Measurements from ENCODE around the gene SMARCE1.

The SMARCE1 gene

GRCh38 chr17:40647624-40648383 is at the start of gene SMARCE1:
Gene SMARCE1, minus strand, starts transcription at chr17:40647818. Its CDS starts 2,016 bp downstream, at chr17:40645802.
- TF ChIP-seq GATA1 (IDR thresholded peaks at IDR 0.05; ENCODE audit: low read depth, low read length) (no peak), POLR2A (IDR thresholded peaks at IDR 0.05; ENCODE audit: low read length) (peak; percentile 65)
- peak; percentile 90 to 94 for DNase-seq

- DNase-seq, result no peak
- TF ChIP-seq GATA1 (IDR thresholded peaks at IDR 0.05; ENCODE audit: low read depth, low read length) (no peak), POLR2A (IDR thresholded peaks at IDR 0.05; ENCODE audit: low read length) (no peak)
These were observed 49.7 kb upstream of the SMARCE1 start for GRCh38 chr17:40697297-40697696.

GRCh38 chr17:40696651-40697072 is 49.0 kb upstream of the SMARCE1 start:
- TF ChIP-seq POLR2A (IDR thresholded peaks at IDR 0.05; ENCODE audit: low read length) (no peak), GATA1 (IDR thresholded peaks at IDR 0.05; ENCODE audit: low read depth, low read length) (no peak)
- DNase-seq, result no peak

GRCh38 chr17:40695874-40696472 is 48.4 kb upstream of the SMARCE1 start:
- TF ChIP-seq GATA1 (IDR thresholded peaks at IDR 0.05; ENCODE audit: low read depth, low read length), result no peak
- TF ChIP-seq POLR2A (IDR thresholded peaks at IDR 0.05; ENCODE audit: low read length), result no peak
- no peak for DNase-seq

- TF ChIP-seq GATA1 (IDR thresholded peaks at IDR 0.05; ENCODE audit: low read depth, low read length) (no peak), POLR2A (IDR thresholded peaks at IDR 0.05; ENCODE audit: low read length) (no peak)
- DNase-seq, result no peak
These were observed 47.0 kb upstream of the SMARCE1 start for GRCh38 chr17:40694584-40694983.

GRCh38 chr17:40687106-40687505 is 39.5 kb upstream of the SMARCE1 start:
- no peak for DNase-seq
- TF ChIP-seq GATA1 (IDR thresholded peaks at IDR 0.05; ENCODE audit: low read depth, low read length) (no peak), POLR2A (IDR thresholded peaks at IDR 0.05; ENCODE audit: low read length) (no peak)

GRCh38 chr17:40686192-40686591 is 38.6 kb upstream of the SMARCE1 start:
- no peak for DNase-seq
- TF ChIP-seq GATA1 (IDR thresholded peaks at IDR 0.05; ENCODE audit: low read depth, low read length) (no peak), POLR2A (IDR thresholded peaks at IDR 0.05; ENCODE audit: low read length) (no peak)

- no peak for TF ChIP-seq POLR2A (IDR thresholded peaks at IDR 0.05; ENCODE audit: low read length)
- no peak for DNase-seq
These were observed 33.4 kb upstream of the SMARCE1 start for GRCh38 chr17:40680998-40681397.

GRCh38 chr17:40679523-40679907 is 31.9 kb upstream of the SMARCE1 start:
- DNase-seq, result no peak
- TF ChIP-seq POLR2A (IDR thresholded peaks at IDR 0.05; ENCODE audit: low read length) (no peak), GATA1 (IDR thresholded peaks at IDR 0.05; ENCODE audit: low read depth, low read length) (no peak)

GRCh38 chr17:40678902-40679522 is 31.4 kb upstream of the SMARCE1 start:
- TF ChIP-seq GATA1 (IDR thresholded peaks at IDR 0.05; ENCODE audit: low read depth, low read length) (no peak), POLR2A (IDR thresholded peaks at IDR 0.05; ENCODE audit: low read length) (no peak)
- DNase-seq, result no peak

- TF ChIP-seq POLR2A (IDR thresholded peaks at IDR 0.05; ENCODE audit: low read length), result no peak
- TF ChIP-seq GATA1 (IDR thresholded peaks at IDR 0.05; ENCODE audit: low read depth, low read length), result no peak
- DNase-seq, result no peak
These were observed 28.3 kb upstream of the SMARCE1 start for GRCh38 chr17:40675905-40676304.

- TF ChIP-seq GATA1 (IDR thresholded peaks at IDR 0.05; ENCODE audit: low read depth, low read length), result no peak
- no peak for TF ChIP-seq POLR2A (IDR thresholded peaks at IDR 0.05; ENCODE audit: low read length)
- no peak for DNase-seq
These were observed 25.0 kb upstream of the SMARCE1 start for GRCh38 chr17:40672654-40673053.

- no peak for DNase-seq
- TF ChIP-seq GATA1 (IDR thresholded peaks at IDR 0.05; ENCODE audit: low read depth, low read length) (no peak), POLR2A (IDR thresholded peaks at IDR 0.05; ENCODE audit: low read length) (no peak)
These were observed 23.7 kb upstream of the SMARCE1 start for GRCh38 chr17:40671282-40671681.

GRCh38 chr17:40666331-40666730 is 18.7 kb upstream of the SMARCE1 start:
- no peak for DNase-seq
- TF ChIP-seq POLR2A (IDR thresholded peaks at IDR 0.05; ENCODE audit: low read length) (no peak), GATA1 (IDR thresholded peaks at IDR 0.05; ENCODE audit: low read depth, low read length) (no peak)
